GM12878 (cell line): ENCODE data around the gene MICALL2. TPM values are rescaled to one million over a fixed set of nuclear protein-coding genes. Genes with fewer than 3 reads are reported as not detected.

Experiments used
- BMI1 ChIP-seq: fragments of 450-650 bp; IDR thresholded peaks from 2 replicates; pipeline ENCODE4 v1.6.1; 2016; ENCODE audit warnings: mild to moderate bottlenecking, moderate library complexity, borderline replicate concordance
- CEBPB ChIP-seq, 2 experiments: fragments of 150-350 bp in 1 of 2; IDR thresholded peaks; 2 replicates each; pipeline ENCODE4 v1.6.1; 2012 to 2014; ENCODE audit warnings: low read depth in 2 of 2, low read length in 2 of 2, borderline replicate concordance in 1 of 2, inconsistent platforms in 1 of 2
- CEBPZ ChIP-seq: fragments of 150-350 bp; IDR thresholded peaks from 2 replicates; pipeline ENCODE4 v1.6.1; 2016; ENCODE audit warnings: low read depth, low read length
- ETV6 ChIP-seq, 2 experiments: fragments of 450-650 bp in 1 of 2; IDR thresholded peaks in 1 of 2; conservative IDR thresholded peaks in 1 of 2; 2 replicates each; pipeline ENCODE4 v1.6.1; 2014; ENCODE audit warnings: antibody characterized with exemption in 1 of 2, borderline replicate concordance in 1 of 2, low read depth in 1 of 2, mild to moderate bottlenecking in 1 of 2, moderate library complexity in 1 of 2
- JUNB ChIP-seq: IDR thresholded peaks from 2 replicates; pipeline ENCODE4 v1.6.1; 2016; ENCODE audit warnings: antibody characterized with exemption, mild to moderate bottlenecking
- LARP7 ChIP-seq: fragments of 450-650 bp; IDR thresholded peaks from 2 replicates; pipeline ENCODE4 v1.6.1; 2017; ENCODE audit warnings: mild to moderate bottlenecking
- MLLT1 ChIP-seq: fragments of 450-650 bp; IDR thresholded peaks from 2 replicates; pipeline ENCODE4 v1.6.1; 2016; ENCODE audit warnings: mild to moderate bottlenecking
- MTA3 ChIP-seq: IDR thresholded peaks from 2 replicates; pipeline ENCODE4 v1.6.1; 2012; ENCODE audit warnings: low read length, inconsistent platforms, borderline replicate concordance
- MYB ChIP-seq: fragments of 150-350 bp; IDR thresholded peaks from 2 replicates; pipeline ENCODE4 v1.6.1; 2014; ENCODE audit warnings: mild to moderate bottlenecking, low read depth, low read length, borderline replicate concordance
- PML ChIP-seq: IDR thresholded peaks from 2 replicates; pipeline ENCODE4 v1.6.1; 2012; ENCODE audit warnings: low read length, inconsistent platforms
- POLR2A ChIP-seq: IDR thresholded peaks from 2 replicates; pipeline ENCODE4 v1.6.1; 2011; ENCODE audit warnings: low read depth, mild to moderate bottlenecking, low read length
- POLR2AphosphoS5 ChIP-seq: IDR thresholded peaks from 2 replicates; pipeline ENCODE4 v1.6.1; 2011; ENCODE audit warnings: mild to moderate bottlenecking, low read length, inconsistent platforms
- SKIL ChIP-seq: fragments of 450-650 bp; IDR thresholded peaks from 2 replicates; pipeline ENCODE4 v1.6.1; 2017; ENCODE audit warnings: mild to moderate bottlenecking, low read depth, inconsistent platforms; ENCODE audit not compliant: poor library complexity, severe bottlenecking
- SRF ChIP-seq, 2 experiments: IDR thresholded peaks; 2 replicates each; pipeline ENCODE4 v1.6.1; 2011; ENCODE audit warnings: low read depth in 2 of 2, low read length in 2 of 2, mild to moderate bottlenecking in 1 of 2, moderate library complexity in 1 of 2
- SUZ12 ChIP-seq: fragments of 200-600 bp; sonication (generic); IDR thresholded peaks from one replicate; pipeline ENCODE4 v1.6.1; 2018; ENCODE audit warnings: antibody characterized with exemption, mild to moderate bottlenecking; ENCODE audit not compliant: unreplicated experiment
- TCF7 ChIP-seq: IDR thresholded peaks from 2 replicates; pipeline ENCODE4 v1.6.1; 2014; ENCODE audit warnings: antibody characterized with exemption, borderline replicate concordance
- YBX1 ChIP-seq: fragments of 450-650 bp; IDR thresholded peaks from 2 replicates; pipeline ENCODE4 v1.6.1; 2016; ENCODE audit warnings: antibody characterized with exemption
- ZBTB4 ChIP-seq: fragments of 450-650 bp; formaldehyde crosslinking; IDR thresholded peaks from 2 replicates; pipeline ENCODE4 v1.4.0; 2022; ENCODE audit warnings: mild to moderate bottlenecking, moderate library complexity
- ZNF622 ChIP-seq: fragments of 450-650 bp; IDR thresholded peaks from 2 replicates; pipeline ENCODE4 v1.6.1; 2017; ENCODE audit warnings: mild to moderate bottlenecking, inconsistent platforms
- polyA plus RNA-seq, 11 experiments: library from polyadenylated mRNA; depleted of rRNA in 4 of 11; unstranded in 6 of 11; stranded (reverse) in 5 of 11; fragments of >200 nt; fragmentation: Nextera tagmentation in 4 of 11; fragmentation: Illumina TruSeq in 1 of 11; extraction: Ambion mirVana in 4 of 11; extraction: Trizol in 1 of 11; gene quantifications; 1 replicate in 1 of 11; 2 replicates in 10 of 11; pipeline versions ENCODE4 v1.2.1 to v1.2.3, GENCODE V29; 2011 to 2016; ENCODE audit warnings: inconsistent platforms in 2 of 11, missing spikeins in 2 of 11, low read depth in 1 of 11
- total RNA-seq, 4 experiments: library from RNA; depleted of rRNA in 3 of 4; stranded (reverse); fragments of >200 nt in 3 of 4; fragmentation: Illumina TruSeq in 1 of 4; extraction: Trizol in 1 of 4; gene quantifications; 2 replicates each; pipeline versions ENCODE4 v1.2.1 to v1.2.3, GENCODE V29; 2013 to 2021

MICALL2 gene
- total and polyA plus RNA-seq, 10 of the 15 experiments (the other 5 are each of a cell fraction or from before 2014, with no cell fraction given), result 0.04 to 1.7 (median 0.83) TPM; not detected in 3

GRCh38 chr7:1503816-1504775, 44.8 kb upstream of the MICALL2 start, which contains the start of gene INTS1 (continued):
- TF ChIP-seq ZBTB4 (CRISPR knock-in tag) (no peak), ZNF622 (no peak), POLR2AphosphoS5 (peak; percentile 62; the same call in 1 of the 2 replicates), CEBPB (IDR thresholded peaks at IDR 0.05; ENCODE audit: borderline replicate concordance in 1 of 2, low read depth in 2 of 2, low read length in 2 of 2) (no peak; a peak in 1 of 4 replicates), SRF (IDR thresholded peaks at IDR 0.05; ENCODE audit: low read depth in 2 of 2, low read length in 2 of 2) (peak in 1 of 2 experiments; percentile 74; a peak in 2 of 4 replicates), BMI1 (no peak), CEBPZ (no peak), TCF7 (no peak), MYB (no peak), MLLT1 (no peak), LARP7 (peak; percentile 95), SUZ12 (no peak), YBX1 (no peak), ETV6 (conservative IDR thresholded peaks at IDR 0.05 in 1 of 2, IDR thresholded peaks at IDR 0.05 in 1 of 2; ENCODE audit: borderline replicate concordance in 1 of 2, low read depth in 1 of 2) (peak; percentile 57 to 94; a peak in 2 of 4 replicates), JUNB (no peak), MTA3 (no peak), POLR2A (peak; percentile 91), PML (0 out of 2 replicates have a peak, but pooled peaks have one; percentile 29), SKIL (no peak)
